Left lobe of liver (tissue), 2 donors: Measurements from ENCODE around the gene SCYGR3. TPM values are rescaled to one million over a fixed set of nuclear protein-coding genes. Genes with fewer than 3 reads are reported as not detected.

Source experiments
- ATAC-seq: fragments of 200-7000 bp; cut with Tn5 transposase; one replicate; pipeline ENCODE4 v1.9.1; 2020; ENCODE audit warnings: mild to moderate bottlenecking, moderate library complexity
- DNase-seq: peaks from one replicate; pipeline ENCODE4 v3.0.0-alpha.2; 2020; ENCODE audit warnings: low spot score
- total RNA-seq: library from RNA; stranded (reverse); gene quantifications from one replicate; pipeline ENCODE4 v1.2.1, GENCODE V29; 2021
- donor health status: DM: no; HTN: no; CAD: no; lungs with moderate emphysema.
- donor health status: DM: no; HTN: yes; CAD: no.

SCYGR3 gene
- total RNA-seq, 1 donor from 2014 or later = not detected

DNA sequence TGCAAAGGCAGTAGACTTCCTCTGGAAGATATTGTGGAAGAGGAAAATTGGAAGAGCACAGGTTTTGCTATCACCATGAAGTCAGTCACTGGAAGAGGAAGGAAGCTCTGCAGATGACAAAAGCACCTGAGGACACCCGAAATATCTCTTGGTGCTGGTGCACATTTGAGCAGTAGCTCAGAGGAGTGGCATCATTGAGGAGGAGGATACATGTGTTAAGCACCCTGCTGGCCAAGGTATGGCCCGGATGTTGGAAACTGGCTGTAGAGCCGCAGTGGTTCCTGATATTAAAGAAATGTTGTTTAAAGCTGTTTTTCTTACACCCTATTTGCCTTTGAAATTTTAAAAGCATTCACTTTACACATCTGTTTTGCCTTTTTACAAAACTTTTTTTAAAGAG lies 48.6 kb downstream of the SCYGR3 start:
- ATAC-seq (no peak), DNase-seq (no peak)

GRCh38 chr2:227565080-227565479 lies 49.6 kb downstream of the SCYGR3 start:
- no peak for ATAC-seq
- no peak for DNase-seq

Other genes with a start within 250 kb of the SCYGR3 start
- gene TM4SF20, start 235.5 kb downstream of the SCYGR3 start, total RNA-seq = not detected
- not detected for gene SCYGR1, start 226.9 kb downstream of the SCYGR3 start, total RNA-seq
- gene AGFG1, start 142.7 kb downstream of the SCYGR3 start, total RNA-seq = 21.9 TPM
- not detected for gene SCYGR2, start 15.9 kb downstream of the SCYGR3 start, total RNA-seq
- not detected for gene SCYGR4, start 2.7 kb upstream of the SCYGR3 start, total RNA-seq
- gene SCYGR5, start 52.0 kb upstream of the SCYGR3 start, total RNA-seq = not detected
- gene SLC19A3, start 103.2 kb upstream of the SCYGR3 start, total RNA-seq = 14.6 TPM
- not detected for gene SCYGR6, start 109.9 kb upstream of the SCYGR3 start, total RNA-seq
- gene SCYGR7, start 113.5 kb upstream of the SCYGR3 start, total RNA-seq = not detected
- gene SCYGR8, start 131.1 kb upstream of the SCYGR3 start, total RNA-seq = not detected
- gene CCL20, start 199.0 kb upstream of the SCYGR3 start, total RNA-seq = not detected